ENCODE data around the gene QRFPR. TPM values are rescaled to one million over a fixed set of nuclear protein-coding genes. Genes with fewer than 3 reads are reported as not detected.

QRFPR gene
- total RNA-seq, 1 donor from 2014 or later: not detected

DNA sequence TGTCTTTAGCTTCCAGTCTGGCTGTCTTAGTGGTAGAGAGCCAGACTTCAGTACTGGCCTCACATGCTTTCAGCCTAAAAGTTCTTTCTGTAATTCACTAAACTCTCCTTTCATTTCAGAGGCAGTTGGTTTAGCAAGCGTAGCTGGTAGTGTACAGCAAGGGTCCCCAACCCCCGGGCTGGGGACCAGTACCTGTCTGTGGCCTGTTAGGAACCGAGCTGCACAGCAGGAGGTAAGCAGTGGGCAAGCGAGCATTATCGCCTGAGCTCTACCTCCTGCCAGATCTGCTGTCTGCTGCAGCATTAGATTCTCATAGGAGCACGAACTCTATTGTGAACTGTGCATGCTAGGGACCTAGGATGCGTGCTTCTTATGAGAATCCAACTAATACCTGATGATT is 72.0 kb downstream of the QRFPR start:
- H3K36me3 Mint-ChIP-seq (ENCODE audit: insufficient read depth): no peaks in the 10 kb centered on the region
- H3K27ac Mint-ChIP-seq: no peak overlapping the region
- peaks cover 7% of the 10 kb centered on the region for H3K4me1 Mint-ChIP-seq (ENCODE audit: low read depth)
- no peaks in the 10 kb centered on the region for H3K9me3 Mint-ChIP-seq (ENCODE audit: low read depth)
- no peak overlapping the region for H3K4me3 Mint-ChIP-seq (ENCODE audit: low read depth)
- TF ChIP-seq, protein P1, sequence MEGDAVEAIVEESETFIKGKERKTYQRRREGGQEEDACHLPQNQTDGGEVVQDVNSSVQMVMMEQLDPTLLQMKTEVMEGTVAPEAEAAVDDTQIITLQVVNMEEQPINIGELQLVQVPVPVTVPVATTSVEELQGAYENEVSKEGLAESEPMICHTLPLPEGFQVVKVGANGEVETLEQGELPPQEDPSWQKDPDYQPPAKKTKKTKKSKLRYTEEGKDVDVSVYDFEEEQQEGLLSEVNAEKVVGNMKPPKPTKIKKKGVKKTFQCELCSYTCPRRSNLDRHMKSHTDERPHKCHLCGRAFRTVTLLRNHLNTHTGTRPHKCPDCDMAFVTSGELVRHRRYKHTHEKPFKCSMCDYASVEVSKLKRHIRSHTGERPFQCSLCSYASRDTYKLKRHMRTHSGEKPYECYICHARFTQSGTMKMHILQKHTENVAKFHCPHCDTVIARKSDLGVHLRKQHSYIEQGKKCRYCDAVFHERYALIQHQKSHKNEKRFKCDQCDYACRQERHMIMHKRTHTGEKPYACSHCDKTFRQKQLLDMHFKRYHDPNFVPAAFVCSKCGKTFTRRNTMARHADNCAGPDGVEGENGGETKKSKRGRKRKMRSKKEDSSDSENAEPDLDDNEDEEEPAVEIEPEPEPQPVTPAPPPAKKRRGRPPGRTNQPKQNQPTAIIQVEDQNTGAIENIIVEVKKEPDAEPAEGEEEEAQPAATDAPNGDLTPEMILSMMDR (IDR thresholded peaks at IDR 0.05; ENCODE audit: unreplicated experiment): no peak
- no peak for DNase-seq (ENCODE audit: low spot score, unreplicated experiment)
- H3K27me3 Mint-ChIP-seq: peaks cover 2% of the 10 kb centered on the region

DNA sequence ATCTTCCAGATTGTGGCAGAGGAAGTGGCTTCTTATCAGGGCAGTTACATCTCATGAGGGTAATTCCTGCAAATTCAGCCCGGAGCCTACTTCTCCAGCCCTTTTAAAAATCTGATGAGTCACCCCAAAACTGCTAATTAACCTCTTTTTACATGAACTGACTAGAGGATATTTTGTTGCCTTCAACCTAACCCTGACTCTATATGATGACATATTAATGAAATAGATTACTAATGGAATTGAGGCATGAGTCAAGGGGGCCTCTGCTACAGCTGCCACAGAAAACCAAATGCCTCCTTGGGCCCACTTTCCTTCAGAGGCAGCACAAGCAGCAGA is 72.5 kb downstream of the QRFPR start:
- Mint-ChIP-seq H3K4me1 (ENCODE audit: low read depth) (peaks cover 7% of the 10 kb centered on the region), H3K36me3 (ENCODE audit: insufficient read depth) (no peaks in the 10 kb centered on the region), H3K27ac (no peak overlapping the region), H3K4me3 (ENCODE audit: low read depth) (no peak overlapping the region), H3K9me3 (ENCODE audit: low read depth) (no peaks in the 10 kb centered on the region), H3K27me3 (peaks cover 2% of the 10 kb centered on the region)
- TF ChIP-seq, protein P1 (IDR thresholded peaks at IDR 0.05; ENCODE audit: unreplicated experiment): no peak
- no peak for DNase-seq (ENCODE audit: low spot score, unreplicated experiment)

GRCh38 chr4:121307445-121308327 is 73.1 kb downstream of the QRFPR start:
- Mint-ChIP-seq H3K27ac (no peak overlapping the region), H3K4me1 (ENCODE audit: low read depth) (peaks cover 7% of the 10 kb centered on the region), H3K4me3 (ENCODE audit: low read depth) (no peak overlapping the region), H3K9me3 (ENCODE audit: low read depth) (no peaks in the 10 kb centered on the region), H3K36me3 (ENCODE audit: insufficient read depth) (no peaks in the 10 kb centered on the region), H3K27me3 (peaks cover 3% of the 10 kb centered on the region)
- DNase-seq (ENCODE audit: low spot score, unreplicated experiment): no peak
- TF ChIP-seq, protein P1 (IDR thresholded peaks at IDR 0.05; ENCODE audit: unreplicated experiment): peak; percentile 80

DNA sequence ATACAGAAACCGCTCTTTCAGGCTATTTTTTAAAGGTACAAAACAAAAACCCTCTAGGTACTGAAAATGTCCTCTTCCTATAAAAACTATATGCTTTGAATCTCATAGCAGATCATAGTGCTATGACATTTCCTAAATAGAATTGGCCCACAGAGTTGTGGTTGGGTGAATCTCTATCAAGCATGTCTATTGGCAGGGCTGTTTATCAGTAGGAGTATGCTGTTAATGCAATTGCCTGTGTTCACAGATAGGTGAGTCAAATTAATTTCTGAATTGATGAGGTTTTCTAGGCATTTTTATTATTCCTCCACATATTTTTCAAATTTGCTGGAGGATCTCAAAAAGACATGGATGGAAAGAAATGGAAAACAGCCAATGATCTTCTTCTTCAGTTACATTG is 73.9 kb downstream of the QRFPR start:
- Mint-ChIP-seq H3K27ac (no peak overlapping the region), H3K27me3 (peaks cover 7% of the 10 kb centered on the region), H3K9me3 (ENCODE audit: low read depth) (no peaks in the 10 kb centered on the region), H3K36me3 (ENCODE audit: insufficient read depth) (no peaks in the 10 kb centered on the region), H3K4me3 (ENCODE audit: low read depth) (no peak overlapping the region), H3K4me1 (ENCODE audit: low read depth) (peaks cover 7% of the 10 kb centered on the region)
- no peak for DNase-seq (ENCODE audit: low spot score, unreplicated experiment)
- TF ChIP-seq, protein P1 (IDR thresholded peaks at IDR 0.05; ENCODE audit: unreplicated experiment): no peak

DNA sequence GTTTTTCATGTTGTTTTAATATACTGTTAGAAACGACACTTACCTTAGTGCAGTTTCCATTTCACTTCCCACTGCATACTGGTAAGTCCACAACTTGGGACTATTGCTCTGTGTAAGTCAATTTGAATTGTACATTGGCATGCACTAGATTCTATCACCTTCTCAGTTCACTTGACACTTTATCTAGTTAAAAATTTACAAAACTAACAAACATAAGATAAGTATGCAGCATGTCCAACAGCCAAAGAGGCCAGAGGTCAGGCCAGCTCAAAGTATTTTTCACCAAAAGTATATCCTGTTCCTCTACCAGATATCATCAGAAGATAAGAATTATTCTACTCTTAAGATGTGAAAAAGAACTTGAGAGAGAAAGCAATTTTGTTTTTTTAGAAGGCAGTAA is 75.9 kb downstream of the QRFPR start:
- Mint-ChIP-seq H3K36me3 (ENCODE audit: insufficient read depth) (no peaks in the 10 kb centered on the region), H3K27me3 (peaks cover 7% of the 10 kb centered on the region), H3K4me1 (ENCODE audit: low read depth) (peaks cover 7% of the 10 kb centered on the region), H3K9me3 (ENCODE audit: low read depth) (no peaks in the 10 kb centered on the region), H3K4me3 (ENCODE audit: low read depth) (no peak overlapping the region), H3K27ac (no peak overlapping the region)
- TF ChIP-seq, protein P1 (IDR thresholded peaks at IDR 0.05; ENCODE audit: unreplicated experiment): no peak
- no peak for DNase-seq (ENCODE audit: low spot score, unreplicated experiment)
